GM19035 (cell line): ENCODE measurements around the gene TLE6.
"Not testable (repeated sequence)": the region's sequence is repeated elsewhere in the genome, so short reads cannot be mapped to it uniquely, and the experiment has no call there.

ENCODE experiments used
- ATAC-seq: cut with Tn5 transposase; IDR thresholded peaks from one replicate; pipeline ENCODE4 v1.9.1; 2021; ENCODE audit not compliant: unreplicated experiment

TLE6 gene

GRCh38 chr19:2973229-2973628 is 4.1 kb upstream of the TLE6 start:
- ATAC-seq = no peak

- no peak for ATAC-seq
Measured at GRCh38 chr19:2974342-2975041, 2.9 kb upstream of the TLE6 start.

GRCh38 chr19:2976609-2977000 is 759 bp upstream of the TLE6 start:
- ATAC-seq = no peak

GRCh38 chr19:2977746-2978138 is 378 bp downstream of the TLE6 start:
- ATAC-seq = peak; percentile 5

- ATAC-seq = no peak
Measured at GRCh38 chr19:2978166-2978767, 903 bp downstream of the TLE6 start.

GRCh38 chr19:2978772-2979171 is 1.4 kb downstream of the TLE6 start:
- no peak for ATAC-seq

- ATAC-seq = no peak
Measured at GRCh38 chr19:2981898-2982297, 4.5 kb downstream of the TLE6 start.

GRCh38 chr19:2982561-2982960 is 5.2 kb downstream of the TLE6 start:
- no peak for ATAC-seq

GRCh38 chr19:2982983-2983350 is 5.6 kb downstream of the TLE6 start:
- no peak for ATAC-seq

GRCh38 chr19:2983351-2984214 is 6.2 kb downstream of the TLE6 start:
- no peak for ATAC-seq

- ATAC-seq = no peak
Measured at GRCh38 chr19:2984215-2984528, 6.8 kb downstream of the TLE6 start.

- ATAC-seq = no peak
Measured at GRCh38 chr19:2986951-2987524, 9.7 kb downstream of the TLE6 start.

GRCh38 chr19:2987797-2988196 is 10.4 kb downstream of the TLE6 start:
- no peak for ATAC-seq

- no peak for ATAC-seq
Measured at GRCh38 chr19:2988568-2988967, 11.2 kb downstream of the TLE6 start.

GRCh38 chr19:2989236-2989946 is 12.0 kb downstream of the TLE6 start:
- ATAC-seq = no peak

GRCh38 chr19:2992333-2992732 is 15.0 kb downstream of the TLE6 start:
- ATAC-seq = not testable (repeated sequence)

- ATAC-seq = no peak
Measured at GRCh38 chr19:2992958-2993357, 15.6 kb downstream of the TLE6 start.

- ATAC-seq = no peak
Measured at GRCh38 chr19:2993579-2993978, 16.2 kb downstream of the TLE6 start.

GRCh38 chr19:2994588-2995131 is 17.3 kb downstream of the TLE6 start:
- no peak for ATAC-seq

- ATAC-seq = no peak
Measured at GRCh38 chr19:2997720-2998119, 20.4 kb downstream of the TLE6 start.

- ATAC-seq = no peak
Measured at GRCh38 chr19:2998642-2999041, 21.3 kb downstream of the TLE6 start.
